Neuronal stem cell (in vitro differentiated cells): ENCODE measurements around the gene HIVEP2.
A peak's percentile ranks its signal among the peaks of the same experiment; 100 is the strongest.

Source experiments
- DNase-seq: peaks from one replicate; pipeline ENCODE4 v3.0.0-alpha.2; 2013; ENCODE audit warnings: low spot score
- H2AFZ ChIP-seq: one replicate; pipeline ENCODE4 v1.6.1; 2013; ENCODE audit warnings: mild to moderate bottlenecking, low read length, inconsistent platforms
- H2AK5ac ChIP-seq: 2 replicates; pipeline ENCODE4 v1.6.1; 2013; ENCODE audit warnings: low read depth, mild to moderate bottlenecking, inconsistent platforms, low read length, moderate library complexity, mixed read lengths
- H2BK120ac ChIP-seq: 2 replicates; pipeline ENCODE4 v1.6.1; 2013; ENCODE audit warnings: low read depth, mild to moderate bottlenecking, inconsistent platforms, low read length, moderate library complexity, mixed read lengths
- H2BK12ac ChIP-seq: one replicate; pipeline ENCODE4 v1.6.1; 2013; ENCODE audit warnings: low read length, inconsistent platforms
- H2BK15ac ChIP-seq: 2 replicates; pipeline ENCODE4 v1.6.1; 2013; ENCODE audit warnings: mild to moderate bottlenecking, low read length, inconsistent platforms, mixed read lengths
- H2BK5ac ChIP-seq: one replicate; pipeline ENCODE4 v1.6.1; 2013; ENCODE audit warnings: inconsistent platforms, mild to moderate bottlenecking, low read length, moderate library complexity
- H3K14ac ChIP-seq: one replicate; pipeline ENCODE4 v1.6.1; 2013; ENCODE audit warnings: low read length, inconsistent platforms
- H3K18ac ChIP-seq: 2 replicates; pipeline ENCODE4 v1.6.1; 2013; ENCODE audit warnings: low read length, inconsistent platforms
- H3K23ac ChIP-seq: 2 replicates; pipeline ENCODE4 v1.6.1; 2013; ENCODE audit warnings: low read depth, mild to moderate bottlenecking, mixed read lengths, low read length, inconsistent platforms; ENCODE audit not compliant: poor library complexity
- H3K27ac ChIP-seq: replicated peaks from 3 replicates; pipeline ENCODE4 v1.5.1; 2013; ENCODE audit warnings: low read length, inconsistent platforms
- H3K27me3 ChIP-seq, 3 experiments: 2 replicates each; pipeline ENCODE4 v1.6.1; 2013; ENCODE audit warnings: low read length in 3 of 3, mild to moderate bottlenecking in 2 of 3, inconsistent platforms in 1 of 3, low read depth in 1 of 3, mixed read lengths in 1 of 3, moderate library complexity in 1 of 3; ENCODE audit not compliant: control insufficient read depth in 3 of 3, insufficient read depth in 3 of 3
- H3K36me3 ChIP-seq, 2 donors: replicated peaks in 1 of 2; 2 replicates each; pipeline ENCODE4 v1.6.1; 2013; ENCODE audit warnings: low read length in 2 of 2; ENCODE audit not compliant: control insufficient read depth in 2 of 2, insufficient read depth in 2 of 2
- H3K4ac ChIP-seq: 2 replicates; pipeline ENCODE4 v1.6.1; 2013; ENCODE audit warnings: inconsistent platforms, mild to moderate bottlenecking, low read length, moderate library complexity
- H3K4me1 ChIP-seq, 2 donors: 1 replicate in 1 of 2; 2 replicates in 1 of 2; pipeline ENCODE4 v1.6.1; 2013; ENCODE audit warnings: low read length in 2 of 2, low read depth in 1 of 2; ENCODE audit not compliant: control insufficient read depth in 2 of 2, insufficient read depth in 1 of 2
- H3K4me2 ChIP-seq: one replicate; pipeline ENCODE4 v1.6.1; 2013; ENCODE audit warnings: mild to moderate bottlenecking, low read length, inconsistent platforms; ENCODE audit not compliant: insufficient read depth, poor library complexity, severe bottlenecking
- H3K4me3 ChIP-seq, 2 donors: 2 replicates each; pipeline ENCODE4 v1.5.1; 2013; ENCODE audit warnings: low read length in 2 of 2, mild to moderate bottlenecking in 2 of 2, inconsistent platforms in 1 of 2, moderate library complexity in 1 of 2
- H3K79me1 ChIP-seq: one replicate; pipeline ENCODE4 v1.6.1; 2013; ENCODE audit warnings: low read depth, mild to moderate bottlenecking, inconsistent platforms, low read length, moderate library complexity
- H3K9ac ChIP-seq: one replicate; pipeline ENCODE4 v1.6.1; 2013; ENCODE audit warnings: mild to moderate bottlenecking, low read depth, low read length, inconsistent platforms; ENCODE audit not compliant: poor library complexity
- H3K9me3 ChIP-seq, 2 donors: replicated peaks in 1 of 2; 2 replicates each; pipeline versions ENCODE3 to v1.6.1; 2013; ENCODE audit warnings: low read length in 2 of 2, mild to moderate bottlenecking in 2 of 2, inconsistent platforms in 1 of 2, low read depth in 1 of 2, mixed read lengths in 1 of 2, moderate library complexity in 1 of 2; ENCODE audit not compliant: control insufficient read depth in 2 of 2, insufficient read depth in 1 of 2
- H4K8ac ChIP-seq: one replicate; pipeline ENCODE4 v1.6.1; 2013; ENCODE audit warnings: low read depth, mild to moderate bottlenecking, inconsistent platforms, low read length, moderate library complexity
- H4K91ac ChIP-seq: one replicate; pipeline ENCODE4 v1.6.1; 2013; ENCODE audit warnings: low read length, low read depth, mild to moderate bottlenecking, inconsistent platforms; ENCODE audit not compliant: poor library complexity
- WGBS, 2 donors: extraction: QIAGEN DNeasy Blood & Tissue Kit; methylation state at CpG; one replicate each; pipeline ENCODE4 v1.1.7; 2013; ENCODE audit warnings: missing lambda C conversion rate in 2 of 2, mixed read lengths in 1 of 2; ENCODE audit not compliant: insufficient read length in 2 of 2, insufficient replicate concordance in 1 of 2; ENCODE audit errors: extremely low coverage in 2 of 2; 5-methylcytosine and 5-hydroxymethylcytosine counted together

The HIVEP2 gene

GRCh38 chr6:142845143-142845571, 99.8 kb downstream of the HIVEP2 start:
- H3K4ac ChIP-seq, result no peak overlapping the region
- H3K4me1 ChIP-seq, result peaks cover 9 to 19% of the 10 kb centered on the region in 2 donors
- peak overlapping the region; percentile 86 for H2AFZ ChIP-seq
- H3K9me3 ChIP-seq, result no peaks in the 10 kb centered on the region
- H3K36me3 ChIP-seq, result no peaks in the 10 kb centered on the region
- no peak overlapping the region for H3K4me2 ChIP-seq
- no peak overlapping the region for H4K8ac ChIP-seq
- H3K14ac ChIP-seq, result no peak overlapping the region
- no peaks in the 10 kb centered on the region for H3K79me1 ChIP-seq
- no peak overlapping the region for H2AK5ac ChIP-seq
- H3K9ac ChIP-seq, result no peak overlapping the region
- H3K4me3 ChIP-seq, result peak overlapping the region in 1 of 2 donors; percentile 41
- no CpG with 5 or more reads among the region's 2 CpGs for whole genome bisulfite sequencing, 2 donors
- H3K27me3 ChIP-seq, result no peaks in the 10 kb centered on the region
- DNase-seq, result no peak
- no peak overlapping the region for H3K23ac ChIP-seq
- no peak overlapping the region for H3K18ac ChIP-seq
- H4K91ac ChIP-seq, result no peak overlapping the region
- H3K27ac ChIP-seq, result no peak overlapping the region
- H2BK15ac ChIP-seq, result no peak overlapping the region
- H2BK12ac ChIP-seq, result no peak overlapping the region
- H2BK120ac ChIP-seq, result no peak overlapping the region
- H2BK5ac ChIP-seq, result no peak overlapping the region

DNA sequence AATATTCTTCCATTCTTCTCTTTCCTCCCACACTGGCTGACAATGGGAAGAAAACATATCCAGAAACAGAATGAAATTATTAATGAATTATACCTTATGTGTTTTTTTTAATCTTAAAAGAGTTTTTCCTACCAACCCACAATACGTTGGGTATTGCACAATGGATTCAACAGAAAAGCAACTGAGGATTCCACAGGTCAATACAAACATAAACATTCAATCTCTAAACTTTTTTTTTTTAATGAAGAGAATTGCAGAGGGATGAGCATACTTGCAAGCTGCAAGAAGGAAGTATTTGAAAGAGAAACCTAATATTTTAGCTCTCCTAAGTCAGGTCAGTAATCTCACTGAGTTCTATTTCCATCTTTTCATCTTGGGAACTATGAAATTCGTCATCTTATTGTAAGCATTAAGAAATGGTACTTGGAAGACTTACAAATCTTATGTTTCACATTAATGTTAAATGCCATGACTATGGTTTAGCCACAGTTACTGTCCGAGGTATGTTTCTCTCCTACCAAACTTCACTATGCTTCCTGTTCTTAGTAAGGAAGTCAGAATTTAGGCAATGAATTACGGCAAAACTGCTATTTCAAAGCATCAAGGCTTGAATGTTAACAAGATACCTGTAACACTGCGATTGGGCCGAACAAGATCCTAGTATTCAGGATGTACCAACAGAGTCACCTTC, 100.8 kb downstream of the HIVEP2 start:
- Histone ChIP-seq H3K27me3 (no peaks in the 10 kb centered on the region), H3K36me3 (no peaks in the 10 kb centered on the region), H2AFZ (no peak overlapping the region), H3K4me3 (no peak overlapping the region), H3K27ac (no peak overlapping the region), H3K9ac (no peak overlapping the region), H3K4ac (no peak overlapping the region), H2BK12ac (no peak overlapping the region), H3K9me3 (no peaks in the 10 kb centered on the region), H4K91ac (no peak overlapping the region), H4K8ac (no peak overlapping the region), H2AK5ac (no peak overlapping the region), H2BK120ac (no peak overlapping the region), H3K4me1 (peaks cover 9 to 19% of the 10 kb centered on the region in 2 donors), H3K79me1 (no peaks in the 10 kb centered on the region), H2BK5ac (no peak overlapping the region), H2BK15ac (no peak overlapping the region), H3K18ac (no peak overlapping the region), H3K23ac (no peak overlapping the region), H3K14ac (no peak overlapping the region), H3K4me2 (no peak overlapping the region)
- WGBS, 2 donors, result no CpG with 5 or more reads among the region's 6 CpGs
- DNase-seq, result no peak

DNA sequence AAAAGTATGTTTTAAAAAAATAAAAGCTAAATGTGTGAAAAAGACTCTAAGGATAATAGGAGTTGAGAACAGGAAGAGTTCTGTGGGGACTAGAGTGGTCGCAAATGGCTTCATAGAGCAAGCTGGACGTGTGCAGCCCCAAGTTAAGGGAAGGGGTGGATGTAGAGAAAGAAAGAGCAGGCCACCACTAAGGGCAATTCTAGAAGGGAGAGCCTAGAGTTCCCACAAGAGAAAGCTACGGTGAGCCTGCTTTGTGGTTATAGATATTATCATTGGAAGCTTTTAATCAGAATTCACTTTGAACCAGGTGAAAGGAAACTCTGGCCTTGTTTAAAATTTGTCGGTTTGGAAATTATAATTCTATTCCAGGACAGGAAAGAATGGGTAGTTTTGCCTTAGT, 101.6 kb downstream of the HIVEP2 start:
- H3K4me1 ChIP-seq, result peaks cover 9 to 19% of the 10 kb centered on the region in 2 donors

GRCh38 chr6:142842418-142843261, 102.3 kb downstream of the HIVEP2 start:
- no peak overlapping the region for H3K4me3 ChIP-seq
- no peaks in the 10 kb centered on the region for H3K27me3 ChIP-seq

More for the DNA sequence above, 101.6 kb downstream of the HIVEP2 start:
- H4K8ac ChIP-seq, result no peak overlapping the region
- H3K9ac ChIP-seq, result no peak overlapping the region
- no peak overlapping the region for H2BK120ac ChIP-seq
- no peaks in the 10 kb centered on the region for H3K36me3 ChIP-seq
- no peak overlapping the region for H3K4me2 ChIP-seq
- DNase-seq, result no peak
- no peak overlapping the region for H2BK15ac ChIP-seq
- H3K79me1 ChIP-seq, result no peaks in the 10 kb centered on the region
- no peak overlapping the region for H4K91ac ChIP-seq
- no peak overlapping the region for H2BK5ac ChIP-seq
- no peak overlapping the region for H3K4ac ChIP-seq
- no peak overlapping the region for H3K4me3 ChIP-seq
- H3K27ac ChIP-seq, result no peak overlapping the region
- H3K9me3 ChIP-seq, result no peaks in the 10 kb centered on the region
- no peak overlapping the region for H3K23ac ChIP-seq
- no peak overlapping the region for H2AFZ ChIP-seq
- no peak overlapping the region for H3K14ac ChIP-seq
- no peak overlapping the region for H2BK12ac ChIP-seq
- no peak overlapping the region for H3K18ac ChIP-seq
- no CpG with 5 or more reads among the region's 4 CpGs for WGBS, 2 donors
- H2AK5ac ChIP-seq, result no peak overlapping the region
- H3K27me3 ChIP-seq, result no peaks in the 10 kb centered on the region

More at GRCh38 chr6:142842418-142843261, 102.3 kb downstream of the HIVEP2 start:
- H3K14ac ChIP-seq, result no peak overlapping the region
- H3K4me1 ChIP-seq, result peaks cover 9 to 19% of the 10 kb centered on the region in 2 donors
- H2AK5ac ChIP-seq, result no peak overlapping the region
- H3K23ac ChIP-seq, result no peak overlapping the region
- no peak overlapping the region for H2BK15ac ChIP-seq
- H2BK120ac ChIP-seq, result no peak overlapping the region
- H3K36me3 ChIP-seq, result no peaks in the 10 kb centered on the region
- no peaks in the 10 kb centered on the region for H3K79me1 ChIP-seq
- no peak overlapping the region for H3K4me2 ChIP-seq
- no peak overlapping the region for H3K9ac ChIP-seq
- no peak overlapping the region for H3K4ac ChIP-seq
- H3K27ac ChIP-seq, result no peak overlapping the region
- no peak overlapping the region for H4K8ac ChIP-seq
- no peaks in the 10 kb centered on the region for H3K9me3 ChIP-seq
- H2BK12ac ChIP-seq, result no peak overlapping the region
- no peak overlapping the region for H4K91ac ChIP-seq
- WGBS, 2 donors, result no CpG with 5 or more reads among the region's 11 CpGs
- no peak overlapping the region for H2AFZ ChIP-seq
- H3K18ac ChIP-seq, result no peak overlapping the region
- DNase-seq, result no peak
- H2BK5ac ChIP-seq, result no peak overlapping the region
